ENCODE data around the gene ARHGAP5. TPM values are rescaled to one million over a fixed set of nuclear protein-coding genes. Genes with fewer than 3 reads are reported as not detected.

The ARHGAP5 gene
- total and polyA plus RNA-seq, 9 of the 15 experiments (the other 6 are each of a cell fraction or from before 2014, with no cell fraction given), result 3.1 to 21.8 (median 12.1) TPM

GRCh38 chr14:32202998-32203882, 126.1 kb downstream of the ARHGAP5 start, which contains the start of gene RNU6-8 (continued):
- TF ChIP-seq COPS2 (conservative IDR thresholded peaks at IDR 0.05), result no peak
- no peak for TF ChIP-seq RCOR1 (IDR thresholded peaks at IDR 0.05; ENCODE audit: borderline replicate concordance in 1 of 2, low read depth in 2 of 2, low read length in 2 of 2)
- TF ChIP-seq ADNP (tag; IDR thresholded peaks at IDR 0.05), result no peak
- no peak for TF ChIP-seq STAT5B (CRISPR knock-in tag; IDR thresholded peaks at IDR 0.05)
- no peak for TF ChIP-seq ATF1 (CRISPR knock-in tag; IDR thresholded peaks at IDR 0.05)
- TF ChIP-seq ATF1 (tag; IDR thresholded peaks at IDR 0.05), result peak; percentile 79
- TF ChIP-seq KDM2B (CRISPR knock-in tag; IDR thresholded peaks at IDR 0.05), result no peak
- TF ChIP-seq ZNF263 (CRISPR knock-in tag; IDR thresholded peaks at IDR 0.05; ENCODE audit: borderline replicate concordance), result no peak
- no peak for TF ChIP-seq USF2 (CRISPR knock-in tag; IDR thresholded peaks at IDR 0.05)
- no peak for TF ChIP-seq ZNF124 (CRISPR knock-in tag; IDR thresholded peaks at IDR 0.05)
- TF ChIP-seq BACH1 (tag; IDR thresholded peaks at IDR 0.05), result no peak
- TF ChIP-seq FOXA3 (CRISPR knock-in tag; conservative IDR thresholded peaks at IDR 0.05 in 1 of 2, IDR thresholded peaks at IDR 0.05 in 1 of 2), result no peak
- TF ChIP-seq NFRKB (IDR thresholded peaks at IDR 0.05; ENCODE audit: low read depth), result no peak
- TF ChIP-seq NELFE (IDR thresholded peaks at IDR 0.05; ENCODE audit: insufficient read depth, insufficient read length), result no peak
- peak; percentile 37; the same call in 1 of the 2 replicates for TF ChIP-seq MGA (IDR thresholded peaks at IDR 0.05)

Measured in K562 (cell line).